HepG2 (cell line): ENCODE data around the gene ABCA2. TPM values are rescaled to one million over a fixed set of nuclear protein-coding genes. Genes with fewer than 3 reads are reported as not detected.

Experiments used
- DR1 ChIP-seq: sonication (generic); formaldehyde crosslinking; IDR thresholded peaks from 2 replicates; pipeline ENCODE4 v1.8.0; 2021; ENCODE audit warnings: mild to moderate bottlenecking, missing genetic modification reagents, inconsistent platforms
- NCOA1 ChIP-seq: sonication (generic); formaldehyde crosslinking; IDR thresholded peaks from 2 replicates; pipeline ENCODE4 v1.9.0; 2021; ENCODE audit warnings: missing genetic modification reagents
- RARG ChIP-seq: sonication (generic); formaldehyde crosslinking; IDR thresholded peaks from 2 replicates; pipeline ENCODE4 v1.4.0; 2020; ENCODE audit warnings: low read depth, mild to moderate bottlenecking, missing genetic modification reagents
- REPIN1 ChIP-seq: sonication (generic); formaldehyde crosslinking; IDR thresholded peaks from 2 replicates; pipeline ENCODE4 v1.8.0; 2022; ENCODE audit warnings: missing genetic modification reagents, low read depth, mild to moderate bottlenecking, borderline replicate concordance
- RFXANK ChIP-seq: IDR thresholded peaks from 2 replicates; pipeline ENCODE4 v1.6.1; 2016
- SP1 ChIP-seq, 2 experiments: fragments of 450-650 bp in 1 of 2; sonication (generic) in 1 of 2; formaldehyde crosslinking in 1 of 2; IDR thresholded peaks; 2 replicates each; pipeline versions ENCODE4 v1.4.0 to v1.6.1; 2016 to 2020; ENCODE audit warnings: missing genetic modification reagents in 1 of 2
- SPEN ChIP-seq: sonication (generic); formaldehyde crosslinking; IDR thresholded peaks from 2 replicates; pipeline ENCODE4 v1.5.1; 2020; ENCODE audit warnings: low read depth, mild to moderate bottlenecking, missing genetic modification reagents
- TBX2 ChIP-seq: sonication (generic); formaldehyde crosslinking; IDR thresholded peaks from 2 replicates; pipeline ENCODE4 v1.5.0; 2020; ENCODE audit warnings: missing genetic modification reagents, mild to moderate bottlenecking, borderline replicate concordance
- ZBTB7B ChIP-seq: sonication (generic); formaldehyde crosslinking; IDR thresholded peaks from 2 replicates; pipeline ENCODE4 v1.4.0; 2020; ENCODE audit warnings: missing genetic modification reagents
- ZNF468 ChIP-seq: sonication (generic); formaldehyde crosslinking; IDR thresholded peaks from 2 replicates; pipeline ENCODE4 v1.8.0; 2022; ENCODE audit warnings: mild to moderate bottlenecking, moderate library complexity, missing genetic modification reagents
- ZNF547 ChIP-seq: sonication (generic); formaldehyde crosslinking; IDR thresholded peaks from 2 replicates; pipeline ENCODE4 v1.5.1; 2020; ENCODE audit warnings: mild to moderate bottlenecking, missing genetic modification reagents
- ZSCAN22 ChIP-seq: sonication (generic); formaldehyde crosslinking; IDR thresholded peaks from 2 replicates; pipeline ENCODE4 v1.4.0; 2020; ENCODE audit warnings: mild to moderate bottlenecking, missing genetic modification reagents
- polyA plus RNA-seq, 8 experiments: library from polyadenylated mRNA; depleted of rRNA in 3 of 8; stranded (reverse) in 7 of 8; unstranded in 1 of 8; fragments of >200 nt; fragmentation: Illumina TruSeq in 4 of 8; extraction: Trizol in 4 of 8; gene quantifications; 2 replicates each; pipeline versions ENCODE4 v1.2.1 to v1.2.3, GENCODE V29; 2011 to 2016; ENCODE audit warnings: low read depth in 4 of 8, missing spikeins in 1 of 8, mixed read lengths in 1 of 8; ENCODE audit not compliant: insufficient read depth in 1 of 8
- total RNA-seq, 5 experiments: library from RNA; depleted of rRNA; stranded (reverse); fragments of >200 nt; fragmentation: Illumina TruSeq; extraction: Trizol; gene quantifications; 2 replicates each; pipeline ENCODE4 v1.2.3, GENCODE V29; 2016; ENCODE audit warnings: low read depth in 1 of 5
- TF ChIP-seq, protein P1 (sequence below): sonication (generic); formaldehyde crosslinking; IDR thresholded peaks from 2 replicates; pipeline ENCODE4 v1.8.0; 2022; ENCODE audit warnings: mild to moderate bottlenecking, missing genetic modification reagents, moderate library complexity
- TF ChIP-seq, protein P2 (sequence below): sonication (generic); formaldehyde crosslinking; IDR thresholded peaks from 2 replicates; pipeline ENCODE4 v1.8.1; 2023; ENCODE audit warnings: missing genetic modification reagents, inconsistent platforms, borderline replicate concordance
- TF ChIP-seq, protein P3 (sequence below): sonication (generic); formaldehyde crosslinking; conservative IDR thresholded peaks from 2 replicates; pipeline ENCODE4 v1.4.0; 2020; ENCODE audit warnings: mild to moderate bottlenecking, missing genetic modification reagents, moderate library complexity
- TF ChIP-seq, protein P4 (sequence below): IDR thresholded peaks from 2 replicates; pipeline ENCODE4 v1.6.1; 2016; ENCODE audit warnings: low read depth, borderline replicate concordance
- TF ChIP-seq, protein P5 (sequence below): sonication (generic); formaldehyde crosslinking; IDR thresholded peaks from 2 replicates; pipeline ENCODE4 v1.4.0; 2020; ENCODE audit warnings: missing genetic modification reagents
- TF ChIP-seq, protein P6 (sequence below): sonication (generic); formaldehyde crosslinking; IDR thresholded peaks from 2 replicates; pipeline ENCODE4 v1.9.0; 2022; ENCODE audit warnings: low read depth, missing genetic modification reagents

Gene ABCA2
- total and polyA plus RNA-seq, 2 of the 13 experiments (the other 11 are each of a cell fraction or from before 2014, with no cell fraction given) = 2.9 to 19.2 TPM

DNA sequence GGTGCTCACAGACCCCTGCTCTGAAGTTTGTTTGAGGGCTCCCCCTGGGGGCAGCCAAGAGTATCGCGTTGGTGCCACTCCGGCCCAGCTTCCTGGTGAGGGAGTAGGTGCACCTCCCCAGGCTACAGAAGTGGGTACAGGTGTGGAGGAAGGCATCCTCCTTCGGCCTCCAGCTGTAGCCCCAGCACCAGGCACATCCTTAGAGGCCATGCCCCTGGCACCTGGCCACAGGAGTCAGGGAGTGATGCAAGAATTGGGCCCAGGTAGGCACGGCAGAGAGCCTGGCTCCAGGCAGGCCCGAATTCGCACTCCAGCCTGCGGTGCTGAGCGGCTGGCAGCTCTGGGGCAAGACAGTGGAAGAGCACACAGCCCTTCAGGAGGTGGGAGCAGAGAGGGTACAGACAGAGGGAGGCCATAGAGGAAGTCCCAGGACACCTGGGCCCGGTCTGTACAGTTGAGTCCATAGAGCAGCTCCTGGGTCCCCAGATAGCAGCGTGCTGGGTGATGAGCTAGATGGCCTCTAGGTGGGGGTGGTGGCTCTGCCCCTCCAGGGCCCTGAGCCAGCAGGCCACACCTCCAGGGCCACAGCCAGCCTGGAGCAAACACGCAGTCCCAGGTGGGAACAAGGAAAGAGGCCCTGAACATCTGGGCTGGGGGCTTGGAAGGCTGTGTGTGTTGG, 40.0 kb upstream of the ABCA2 start (continued):
- TF ChIP-seq NCOA1 (peak; percentile 86; the same call in 1 of the 2 replicates), DR1 (CRISPR knock-in tag) (no peak; the same call in 1 of the 2 replicates), RARG (no peak), REPIN1 (CRISPR knock-in tag) (peak; percentile 75; the same call in 1 of the 2 replicates), RFXANK (CRISPR knock-in tag) (no peak), SPEN (CRISPR knock-in tag) (peak; percentile 68), ZNF468 (CRISPR knock-in tag) (0 out of 2 replicates have a peak, but pooled peaks have one; percentile 17), ZSCAN22 (CRISPR knock-in tag) (no peak), ZNF547 (CRISPR knock-in tag) (peak; percentile 87; the same call in 1 of the 2 replicates), SP1 (IDR thresholded peaks at IDR 0.05) (no peak), SP1 (CRISPR knock-in tag; IDR thresholded peaks at IDR 0.05) (no peak), ZBTB7B (CRISPR knock-in tag) (0 out of 2 replicates have a peak, but pooled peaks have one; percentile 22), TBX2 (CRISPR knock-in tag) (peak; percentile 63)
- TF ChIP-seq, protein P1, sequence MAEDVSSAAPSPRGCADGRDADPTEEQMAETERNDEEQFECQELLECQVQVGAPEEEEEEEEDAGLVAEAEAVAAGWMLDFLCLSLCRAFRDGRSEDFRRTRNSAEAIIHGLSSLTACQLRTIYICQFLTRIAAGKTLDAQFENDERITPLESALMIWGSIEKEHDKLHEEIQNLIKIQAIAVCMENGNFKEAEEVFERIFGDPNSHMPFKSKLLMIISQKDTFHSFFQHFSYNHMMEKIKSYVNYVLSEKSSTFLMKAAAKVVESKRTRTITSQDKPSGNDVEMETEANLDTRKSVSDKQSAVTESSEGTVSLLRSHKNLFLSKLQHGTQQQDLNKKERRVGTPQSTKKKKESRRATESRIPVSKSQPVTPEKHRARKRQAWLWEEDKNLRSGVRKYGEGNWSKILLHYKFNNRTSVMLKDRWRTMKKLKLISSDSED (CRISPR knock-in tag) = no peak
- TF ChIP-seq, protein P2, sequence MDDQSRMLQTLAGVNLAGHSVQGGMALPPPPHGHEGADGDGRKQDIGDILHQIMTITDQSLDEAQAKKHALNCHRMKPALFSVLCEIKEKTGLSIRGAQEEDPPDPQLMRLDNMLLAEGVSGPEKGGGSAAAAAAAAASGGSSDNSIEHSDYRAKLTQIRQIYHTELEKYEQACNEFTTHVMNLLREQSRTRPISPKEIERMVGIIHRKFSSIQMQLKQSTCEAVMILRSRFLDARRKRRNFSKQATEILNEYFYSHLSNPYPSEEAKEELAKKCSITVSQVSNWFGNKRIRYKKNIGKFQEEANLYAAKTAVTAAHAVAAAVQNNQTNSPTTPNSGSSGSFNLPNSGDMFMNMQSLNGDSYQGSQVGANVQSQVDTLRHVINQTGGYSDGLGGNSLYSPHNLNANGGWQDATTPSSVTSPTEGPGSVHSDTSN (CRISPR knock-in tag) = no peak
- TF ChIP-seq, protein P3, sequence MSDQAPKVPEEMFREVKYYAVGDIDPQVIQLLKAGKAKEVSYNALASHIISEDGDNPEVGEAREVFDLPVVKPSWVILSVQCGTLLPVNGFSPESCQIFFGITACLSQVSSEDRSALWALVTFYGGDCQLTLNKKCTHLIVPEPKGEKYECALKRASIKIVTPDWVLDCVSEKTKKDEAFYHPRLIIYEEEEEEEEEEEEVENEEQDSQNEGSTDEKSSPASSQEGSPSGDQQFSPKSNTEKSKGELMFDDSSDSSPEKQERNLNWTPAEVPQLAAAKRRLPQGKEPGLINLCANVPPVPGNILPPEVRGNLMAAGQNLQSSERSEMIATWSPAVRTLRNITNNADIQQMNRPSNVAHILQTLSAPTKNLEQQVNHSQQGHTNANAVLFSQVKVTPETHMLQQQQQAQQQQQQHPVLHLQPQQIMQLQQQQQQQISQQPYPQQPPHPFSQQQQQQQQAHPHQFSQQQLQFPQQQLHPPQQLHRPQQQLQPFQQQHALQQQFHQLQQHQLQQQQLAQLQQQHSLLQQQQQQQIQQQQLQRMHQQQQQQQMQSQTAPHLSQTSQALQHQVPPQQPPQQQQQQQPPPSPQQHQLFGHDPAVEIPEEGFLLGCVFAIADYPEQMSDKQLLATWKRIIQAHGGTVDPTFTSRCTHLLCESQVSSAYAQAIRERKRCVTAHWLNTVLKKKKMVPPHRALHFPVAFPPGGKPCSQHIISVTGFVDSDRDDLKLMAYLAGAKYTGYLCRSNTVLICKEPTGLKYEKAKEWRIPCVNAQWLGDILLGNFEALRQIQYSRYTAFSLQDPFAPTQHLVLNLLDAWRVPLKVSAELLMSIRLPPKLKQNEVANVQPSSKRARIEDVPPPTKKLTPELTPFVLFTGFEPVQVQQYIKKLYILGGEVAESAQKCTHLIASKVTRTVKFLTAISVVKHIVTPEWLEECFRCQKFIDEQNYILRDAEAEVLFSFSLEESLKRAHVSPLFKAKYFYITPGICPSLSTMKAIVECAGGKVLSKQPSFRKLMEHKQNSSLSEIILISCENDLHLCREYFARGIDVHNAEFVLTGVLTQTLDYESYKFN (CRISPR knock-in tag) = 0 out of 2 replicates have a peak, but pooled peaks have one; percentile 19
- TF ChIP-seq, protein P4, sequence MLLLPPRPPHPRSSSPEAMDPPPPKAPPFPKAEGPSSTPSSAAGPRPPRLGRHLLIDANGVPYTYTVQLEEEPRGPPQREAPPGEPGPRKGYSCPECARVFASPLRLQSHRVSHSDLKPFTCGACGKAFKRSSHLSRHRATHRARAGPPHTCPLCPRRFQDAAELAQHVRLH = peak; percentile 32; the same call in 1 of the 2 replicates
- TF ChIP-seq, protein P5, sequence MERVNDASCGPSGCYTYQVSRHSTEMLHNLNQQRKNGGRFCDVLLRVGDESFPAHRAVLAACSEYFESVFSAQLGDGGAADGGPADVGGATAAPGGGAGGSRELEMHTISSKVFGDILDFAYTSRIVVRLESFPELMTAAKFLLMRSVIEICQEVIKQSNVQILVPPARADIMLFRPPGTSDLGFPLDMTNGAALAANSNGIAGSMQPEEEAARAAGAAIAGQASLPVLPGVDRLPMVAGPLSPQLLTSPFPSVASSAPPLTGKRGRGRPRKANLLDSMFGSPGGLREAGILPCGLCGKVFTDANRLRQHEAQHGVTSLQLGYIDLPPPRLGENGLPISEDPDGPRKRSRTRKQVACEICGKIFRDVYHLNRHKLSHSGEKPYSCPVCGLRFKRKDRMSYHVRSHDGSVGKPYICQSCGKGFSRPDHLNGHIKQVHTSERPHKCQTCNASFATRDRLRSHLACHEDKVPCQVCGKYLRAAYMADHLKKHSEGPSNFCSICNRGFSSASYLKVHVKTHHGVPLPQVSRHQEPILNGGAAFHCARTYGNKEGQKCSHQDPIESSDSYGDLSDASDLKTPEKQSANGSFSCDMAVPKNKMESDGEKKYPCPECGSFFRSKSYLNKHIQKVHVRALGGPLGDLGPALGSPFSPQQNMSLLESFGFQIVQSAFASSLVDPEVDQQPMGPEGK = peak; percentile 83
- TF ChIP-seq, protein P6, sequence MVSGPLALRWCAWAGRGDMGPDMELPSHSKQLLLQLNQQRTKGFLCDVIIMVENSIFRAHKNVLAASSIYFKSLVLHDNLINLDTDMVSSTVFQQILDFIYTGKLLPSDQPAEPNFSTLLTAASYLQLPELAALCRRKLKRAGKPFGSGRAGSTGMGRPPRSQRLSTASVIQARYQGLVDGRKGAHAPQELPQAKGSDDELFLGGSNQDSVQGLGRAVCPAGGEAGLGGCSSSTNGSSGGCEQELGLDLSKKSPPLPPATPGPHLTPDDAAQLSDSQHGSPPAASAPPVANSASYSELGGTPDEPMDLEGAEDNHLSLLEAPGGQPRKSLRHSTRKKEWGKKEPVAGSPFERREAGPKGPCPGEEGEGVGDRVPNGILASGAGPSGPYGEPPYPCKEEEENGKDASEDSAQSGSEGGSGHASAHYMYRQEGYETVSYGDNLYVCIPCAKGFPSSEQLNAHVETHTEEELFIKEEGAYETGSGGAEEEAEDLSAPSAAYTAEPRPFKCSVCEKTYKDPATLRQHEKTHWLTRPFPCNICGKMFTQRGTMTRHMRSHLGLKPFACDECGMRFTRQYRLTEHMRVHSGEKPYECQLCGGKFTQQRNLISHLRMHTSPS = peak; percentile 34; the same call in 1 of the 2 replicates
